A549 (cell line): ENCODE measurements around the gene IFT88.

Experiments
- EHF ChIP-seq: fragments of 250-450 bp; sonication (Bioruptor Pico); IDR thresholded peaks from 2 replicates; pipeline ENCODE4 v1.5.0; 2020; ENCODE audit warnings: mild to moderate bottlenecking
- TF ChIP-seq, protein P1 (sequence below): fragments of 450-650 bp; IDR thresholded peaks from 2 replicates; pipeline ENCODE4 v1.6.1; 2014; ENCODE audit warnings: antibody characterized with exemption

DNA sequence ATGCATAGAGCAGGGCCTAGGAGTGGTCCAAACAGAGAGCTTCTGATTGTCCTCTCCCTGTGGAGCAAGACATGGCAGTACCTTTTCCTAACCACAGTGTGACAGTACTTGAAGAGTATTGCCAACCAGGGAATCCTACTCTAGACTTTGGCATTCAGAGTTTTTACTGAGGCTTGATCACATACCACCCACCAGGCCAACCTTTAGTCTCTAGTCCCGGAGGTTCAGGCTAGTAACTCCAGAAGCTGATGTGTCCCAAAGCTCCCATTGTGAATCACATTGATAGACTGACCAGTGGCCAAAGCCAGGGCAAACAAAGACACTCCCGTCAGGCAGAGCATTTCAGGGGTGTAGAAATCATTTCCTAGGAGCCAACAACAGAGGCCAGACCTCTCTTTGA is 18.4 kb downstream of the IFT88 start:
- TF ChIP-seq, protein P1, sequence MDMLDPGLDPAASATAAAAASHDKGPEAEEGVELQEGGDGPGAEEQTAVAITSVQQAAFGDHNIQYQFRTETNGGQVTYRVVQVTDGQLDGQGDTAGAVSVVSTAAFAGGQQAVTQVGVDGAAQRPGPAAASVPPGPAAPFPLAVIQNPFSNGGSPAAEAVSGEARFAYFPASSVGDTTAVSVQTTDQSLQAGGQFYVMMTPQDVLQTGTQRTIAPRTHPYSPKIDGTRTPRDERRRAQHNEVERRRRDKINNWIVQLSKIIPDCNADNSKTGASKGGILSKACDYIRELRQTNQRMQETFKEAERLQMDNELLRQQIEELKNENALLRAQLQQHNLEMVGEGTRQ = no peak
- no peak for TF ChIP-seq EHF (CRISPR knock-in tag)
